ENCODE data around the gene B3GNT3.
A peak's percentile ranks its signal among the peaks of the same experiment; 100 is the strongest.
"Not testable (repeated sequence)": the region's sequence is repeated elsewhere in the genome, so short reads cannot be mapped to it uniquely, and the experiment has no call there.

B3GNT3 gene

GRCh38 chr19:17797424-17798201 is 2.7 kb downstream of the B3GNT3 start:
- DNase-seq (ENCODE audit: low read depth) = peak; percentile 63

- not testable (repeated sequence) for DNase-seq (ENCODE audit: low read depth)
Measured at GRCh38 chr19:17798599-17798998, 3.7 kb downstream of the B3GNT3 start.

- DNase-seq (ENCODE audit: low read depth) = no peak
Measured at GRCh38 chr19:17802137-17802858, 7.4 kb downstream of the B3GNT3 start.

- no peak for DNase-seq (ENCODE audit: low read depth)
Measured at GRCh38 chr19:17803264-17803896, 8.4 kb downstream of the B3GNT3 start.

- DNase-seq (ENCODE audit: low read depth) = no peak
Measured at GRCh38 chr19:17805427-17805826, 10.5 kb downstream of the B3GNT3 start.

- no peak for DNase-seq (ENCODE audit: low read depth)
Measured at GRCh38 chr19:17806945-17807344, 12.0 kb downstream of the B3GNT3 start.

- no peak for DNase-seq (ENCODE audit: low read depth)
Measured at GRCh38 chr19:17807731-17808316, 12.9 kb downstream of the B3GNT3 start.

- no peak for DNase-seq (ENCODE audit: low read depth)
Measured at GRCh38 chr19:17811103-17811502, 16.2 kb downstream of the B3GNT3 start.

- DNase-seq (ENCODE audit: low read depth) = no peak
Measured at GRCh38 chr19:17811681-17812080, 16.7 kb downstream of the B3GNT3 start.

- no peak for DNase-seq (ENCODE audit: low read depth)
Measured at GRCh38 chr19:17812099-17812498, 17.2 kb downstream of the B3GNT3 start.

- DNase-seq (ENCODE audit: low read depth) = no peak
Measured at GRCh38 chr19:17817668-17818363, 22.9 kb downstream of the B3GNT3 start.

- DNase-seq (ENCODE audit: low read depth) = no peak
Measured at GRCh38 chr19:17821190-17821589, 26.3 kb downstream of the B3GNT3 start, which contains the start of gene INSL3. INSL3 (minus strand) TSS chr19:17821519; CDS start chr19:17821506, 13 bp downstream.

GRCh38 chr19:17824339-17824738 is 29.4 kb downstream of the B3GNT3 start:
- DNase-seq (ENCODE audit: low read depth) = no peak

- no peak for DNase-seq (ENCODE audit: low read depth)
Measured at GRCh38 chr19:17826508-17827056, 31.6 kb downstream of the B3GNT3 start.

GRCh38 chr19:17829855-17830566 is 35.1 kb downstream of the B3GNT3 start:
- no peak for DNase-seq (ENCODE audit: low read depth)

- DNase-seq (ENCODE audit: low read depth) = peak; percentile 63
Measured at GRCh38 chr19:17830567-17831418, 35.9 kb downstream of the B3GNT3 start.

- DNase-seq (ENCODE audit: low read depth) = no peak
Measured at GRCh38 chr19:17831419-17831888, 36.5 kb downstream of the B3GNT3 start.

- DNase-seq (ENCODE audit: low read depth) = no peak
Measured at GRCh38 chr19:17832443-17833208, 37.7 kb downstream of the B3GNT3 start.

All from activated T-cell treated with anti-CD3 and anti-CD28 coated beads for 48 hours (primary cell).